Activated T-cell treated with anti-CD3 and anti-CD28 coated beads, Interleukin-2, amount 50 U/mL, for 72 hours (primary cell): Measurements from ENCODE around the gene MAN1A2. TPM values are rescaled to one million over a fixed set of nuclear protein-coding genes. Genes with fewer than 3 reads are reported as not detected.
A peak's percentile ranks its signal among the peaks of the same experiment; 100 is the strongest.

Experiments
- ATAC-seq, 2 donors: fragments of 150-1000 bp; cut with Tn5 transposase; replicated peaks in 1 of 2; 2 replicates each; pipeline ENCODE4 v1.10.0; 2021; ENCODE audit warnings: moderate library complexity in 2 of 2, mild to moderate bottlenecking in 1 of 2
- DNase-seq, 2 donors: peaks; one replicate each; pipeline ENCODE4 v3.0.0; 2021 to 2022; ENCODE audit warnings: mixed read lengths in 1 of 2
- H3K27ac Mint-ChIP-seq: one replicate; pipeline ENCODE4 v1.8.0; 2022; ENCODE audit warnings: mild to moderate bottlenecking, moderate library complexity, mixed read lengths
- H3K27me3 Mint-ChIP-seq: one replicate; pipeline ENCODE4 v1.8.0; 2022; ENCODE audit warnings: low read depth, mixed read lengths
- H3K36me3 Mint-ChIP-seq, 2 donors: one replicate each; pipeline ENCODE4 v1.8.0; 2022; ENCODE audit warnings: mixed read lengths in 2 of 2, mild to moderate bottlenecking in 1 of 2; ENCODE audit not compliant: insufficient read depth in 2 of 2
- H3K4me1 Mint-ChIP-seq: one replicate; pipeline ENCODE4 v1.8.0; 2022; ENCODE audit warnings: low read depth, mixed read lengths
- H3K4me3 Mint-ChIP-seq, 2 donors: one replicate each; pipeline ENCODE4 v1.8.0; 2022; ENCODE audit warnings: mild to moderate bottlenecking in 2 of 2, mixed read lengths in 2 of 2, moderate library complexity in 2 of 2
- H3K9me3 Mint-ChIP-seq, 2 donors: one replicate each; pipeline ENCODE4 v1.8.0; 2022; ENCODE audit warnings: mixed read lengths in 2 of 2
- total RNA-seq, 2 donors: library from RNA; stranded (reverse); gene quantifications; one replicate each; pipeline ENCODE4 v1.2.3, GENCODE V29; 2022

The MAN1A2 gene
- total RNA-seq, 2 donors from 2014 or later: 27.6 to 29.1 TPM

- no peaks in the 10 kb centered on the region for H3K27me3 Mint-ChIP-seq
- no peaks in the 10 kb centered on the region for H3K9me3 Mint-ChIP-seq
- ATAC-seq (no peak), DNase-seq (no peak)
- H3K27ac Mint-ChIP-seq: no peak overlapping the region
- no peaks in the 10 kb centered on the region for H3K36me3 Mint-ChIP-seq
- H3K4me1 Mint-ChIP-seq: peaks cover 23% of the 10 kb centered on the region
- H3K4me3 Mint-ChIP-seq: no peak overlapping the region
These were observed 203.8 kb downstream of the MAN1A2 start for GRCh38 chr1:117570988-117571409.

DNA sequence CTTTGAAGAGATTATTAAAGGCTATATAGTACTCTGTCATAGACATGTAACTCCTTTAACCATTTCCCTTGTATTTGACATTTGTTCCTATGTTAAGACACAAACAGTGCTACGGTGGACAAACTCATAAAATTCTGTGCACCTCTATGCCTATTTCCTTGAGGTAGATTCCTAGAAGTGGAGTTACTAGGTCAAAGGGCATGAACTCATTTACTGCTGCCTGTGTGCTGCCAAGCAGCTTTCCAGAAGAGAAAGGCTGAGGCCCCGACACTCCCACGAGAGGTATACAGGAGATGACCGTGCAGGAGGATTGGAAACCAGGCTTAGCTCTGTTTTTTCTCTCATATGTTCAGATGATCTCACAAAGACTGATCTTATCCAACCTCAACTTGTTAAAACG, 204.2 kb downstream of the MAN1A2 start:
- DNase-seq: no peak
- Mint-ChIP-seq H3K9me3 (no peaks in the 10 kb centered on the region), H3K4me3 (no peak overlapping the region), H3K4me1 (peaks cover 23% of the 10 kb centered on the region), H3K27me3 (no peaks in the 10 kb centered on the region), H3K36me3 (no peaks in the 10 kb centered on the region), H3K27ac (peak overlapping the region; percentile 31)
- ATAC-seq: no peak

GRCh38 chr1:117572546-117572945, 205.3 kb downstream of the MAN1A2 start:
- no peaks in the 10 kb centered on the region for H3K9me3 Mint-ChIP-seq
- H3K4me3 Mint-ChIP-seq: peak overlapping the region in 1 of 2 donors; percentile 2
- H3K27ac Mint-ChIP-seq: no peak overlapping the region
- H3K27me3 Mint-ChIP-seq: no peaks in the 10 kb centered on the region
- peak; percentile 7 to 30 for DNase-seq
- H3K4me1 Mint-ChIP-seq: peaks cover 23% of the 10 kb centered on the region
- no peaks in the 10 kb centered on the region for H3K36me3 Mint-ChIP-seq
- ATAC-seq: peak; percentile 34 to 74

- no peaks in the 10 kb centered on the region for H3K27me3 Mint-ChIP-seq
- peak; percentile 57 to 67 for ATAC-seq
- no peaks in the 10 kb centered on the region for H3K36me3 Mint-ChIP-seq
- peaks cover 23% of the 10 kb centered on the region for H3K4me1 Mint-ChIP-seq
- no peak overlapping the region for H3K27ac Mint-ChIP-seq
- H3K4me3 Mint-ChIP-seq: no peak overlapping the region
- DNase-seq: peak; percentile 14 to 26
- no peaks in the 10 kb centered on the region for H3K9me3 Mint-ChIP-seq
These were observed 206.3 kb downstream of the MAN1A2 start for GRCh38 chr1:117573386-117574023.

DNA sequence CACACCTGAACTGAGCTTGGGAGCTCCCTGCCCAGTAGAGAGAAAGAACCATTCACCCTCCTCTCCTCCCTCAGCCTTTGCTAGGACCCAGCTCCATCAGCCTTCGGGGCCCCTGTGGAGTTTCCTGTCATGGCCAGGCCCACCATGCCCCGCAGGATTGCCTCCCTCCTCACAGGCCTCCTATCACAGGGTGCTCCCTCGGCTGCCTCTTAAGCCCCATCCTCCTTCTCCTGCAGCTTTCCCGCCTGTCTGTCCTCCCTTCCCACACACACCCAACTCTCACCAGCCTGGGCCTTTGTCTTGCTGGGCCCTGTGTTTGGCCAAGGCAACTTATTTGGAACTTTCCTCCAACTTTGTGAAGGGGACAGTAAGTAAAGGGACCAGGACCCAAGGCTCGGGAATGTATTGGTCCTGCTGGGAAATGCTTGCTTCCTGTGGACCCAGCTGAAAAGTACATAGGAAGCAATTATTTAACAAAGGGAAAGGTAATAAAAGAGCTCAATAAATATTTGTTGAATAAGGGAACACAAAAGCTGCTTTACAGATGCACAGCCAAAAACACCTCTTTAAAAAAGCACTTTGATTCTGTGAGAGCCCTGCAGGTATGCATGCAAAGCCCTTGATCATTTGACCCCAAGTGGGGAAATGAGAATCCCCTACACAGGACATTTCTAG, 207.0 kb downstream of the MAN1A2 start:
- Mint-ChIP-seq H3K27me3 (no peaks in the 10 kb centered on the region), H3K9me3 (no peaks in the 10 kb centered on the region), H3K27ac (no peak overlapping the region), H3K4me1 (peaks cover 23% of the 10 kb centered on the region), H3K4me3 (no peak overlapping the region), H3K36me3 (no peaks in the 10 kb centered on the region)
- DNase-seq (no peak), ATAC-seq (no peak)

DNA sequence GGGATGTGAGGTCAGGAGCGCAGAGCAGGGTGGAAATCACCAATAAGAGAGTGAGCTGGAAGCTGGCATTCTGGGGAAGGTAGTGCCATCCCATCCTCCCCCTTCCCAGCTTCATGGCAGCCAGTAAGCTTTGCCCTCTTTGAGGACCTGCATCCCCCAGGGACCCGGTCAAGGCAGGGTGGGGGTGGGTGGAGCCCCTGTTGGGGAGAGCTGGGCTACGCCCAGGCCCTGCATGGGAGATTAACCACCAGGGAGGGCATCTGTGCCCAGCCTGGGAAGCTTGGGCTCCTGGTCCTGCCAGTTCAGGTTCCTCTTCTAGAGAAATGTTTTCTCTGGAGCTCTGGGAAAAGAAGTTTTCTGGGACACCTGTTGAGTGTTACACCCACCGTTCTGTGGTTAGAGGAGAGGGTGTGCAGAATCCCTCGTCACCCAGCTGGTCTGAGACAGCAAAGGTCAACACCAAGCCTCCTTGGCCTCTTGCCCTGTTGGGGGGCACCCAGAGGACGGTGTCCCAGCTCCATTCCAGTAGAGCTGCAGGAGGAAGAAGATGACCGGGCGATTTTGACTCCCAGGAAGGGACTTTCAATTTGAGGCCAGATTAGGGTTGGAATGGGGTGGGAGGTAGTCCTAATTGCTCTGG, 208.5 kb downstream of the MAN1A2 start:
- ATAC-seq (no peak), DNase-seq (no peak)
- Mint-ChIP-seq H3K9me3 (no peaks in the 10 kb centered on the region), H3K27me3 (no peaks in the 10 kb centered on the region), H3K36me3 (no peaks in the 10 kb centered on the region), H3K4me3 (no peak overlapping the region), H3K4me1 (peaks cover 20% of the 10 kb centered on the region), H3K27ac (no peak overlapping the region)

DNA sequence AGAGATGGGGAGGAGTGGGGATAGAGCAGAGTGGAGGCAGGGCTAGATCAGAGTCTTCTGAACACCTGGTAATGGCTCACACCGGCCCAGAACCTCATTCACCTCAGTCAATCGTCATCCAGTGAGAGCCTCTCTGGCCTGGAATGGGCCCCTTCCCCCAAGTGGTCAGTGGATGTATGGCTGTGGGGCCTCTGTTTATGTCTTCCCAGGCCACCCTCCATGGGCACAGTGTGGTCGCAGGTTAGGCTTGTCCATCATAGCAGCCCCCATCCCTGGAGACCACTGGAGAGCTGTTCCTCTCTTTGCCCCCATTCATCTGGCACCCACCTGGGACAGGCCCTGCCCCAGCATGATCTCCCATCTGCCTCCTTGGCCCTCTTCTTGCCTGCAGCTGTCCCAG, 209.0 kb downstream of the MAN1A2 start:
- DNase-seq (no peak), ATAC-seq (no peak)
- Mint-ChIP-seq H3K27me3 (no peaks in the 10 kb centered on the region), H3K27ac (no peak overlapping the region), H3K4me3 (no peak overlapping the region), H3K4me1 (peaks cover 20% of the 10 kb centered on the region), H3K36me3 (no peaks in the 10 kb centered on the region), H3K9me3 (no peaks in the 10 kb centered on the region)

GRCh38 chr1:117577191-117577885, 210.1 kb downstream of the MAN1A2 start:
- DNase-seq (no peak), ATAC-seq (no peak)
- no peak overlapping the region for H3K27ac Mint-ChIP-seq
- H3K4me3 Mint-ChIP-seq: no peak overlapping the region
- no peaks in the 10 kb centered on the region for H3K9me3 Mint-ChIP-seq
- no peaks in the 10 kb centered on the region for H3K36me3 Mint-ChIP-seq
- peaks cover 20% of the 10 kb centered on the region for H3K4me1 Mint-ChIP-seq
- no peaks in the 10 kb centered on the region for H3K27me3 Mint-ChIP-seq

GRCh38 chr1:117578466-117578865, 211.2 kb downstream of the MAN1A2 start:
- Mint-ChIP-seq H3K27ac (no peak overlapping the region), H3K27me3 (no peaks in the 10 kb centered on the region), H3K4me1 (peaks cover 9% of the 10 kb centered on the region), H3K36me3 (no peaks in the 10 kb centered on the region), H3K9me3 (peaks cover 0 to 2% of the 10 kb centered on the region in 2 donors), H3K4me3 (no peak overlapping the region)
- DNase-seq (no peak), ATAC-seq (no peak)

Other genes with a start within 250 kb of the MAN1A2 start
- under 1 TPM; 0.30 to 0.34 TPM for gene TRIM45, start 245.7 kb upstream of the MAN1A2 start, total RNA-seq
- not detected for gene VTCN1, start 156.5 kb upstream of the MAN1A2 start, total RNA-seq
- 10 to 100 TPM; 22.5 to 36.3 TPM for gene TENT5C, start 238.6 kb downstream of the MAN1A2 start, total RNA-seq